ENCODE measurements around the gene FAM163A.

The FAM163A gene

DNA sequence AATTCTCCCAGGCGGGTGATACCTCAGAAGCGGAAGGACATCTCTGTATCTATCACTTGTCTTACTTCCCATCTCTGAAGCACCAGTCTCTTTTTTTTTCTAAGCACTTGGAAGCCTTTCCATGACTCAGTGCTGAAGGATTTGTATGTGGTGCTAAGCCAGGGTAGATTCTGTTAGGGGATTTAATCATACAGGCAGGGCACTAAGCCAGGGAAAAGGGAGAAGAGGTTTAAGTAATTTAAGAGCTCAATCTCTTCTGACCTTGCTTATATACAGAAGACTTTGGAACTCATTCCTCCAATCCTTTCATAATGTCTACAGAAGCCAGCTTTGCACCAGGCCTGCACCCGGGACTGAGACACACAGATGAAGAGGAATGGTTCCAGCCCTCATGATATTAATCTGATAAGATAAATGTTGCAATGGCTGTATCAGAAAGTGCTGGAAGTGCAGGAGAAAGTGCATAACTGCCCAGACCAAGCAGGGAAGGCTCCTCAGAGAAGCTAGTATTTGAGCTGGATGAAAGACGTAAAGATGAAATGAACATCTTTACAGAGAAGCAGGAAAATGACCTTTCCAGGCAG is 11.0 kb downstream of the FAM163A start:
- no peak for DNase-seq

DNA sequence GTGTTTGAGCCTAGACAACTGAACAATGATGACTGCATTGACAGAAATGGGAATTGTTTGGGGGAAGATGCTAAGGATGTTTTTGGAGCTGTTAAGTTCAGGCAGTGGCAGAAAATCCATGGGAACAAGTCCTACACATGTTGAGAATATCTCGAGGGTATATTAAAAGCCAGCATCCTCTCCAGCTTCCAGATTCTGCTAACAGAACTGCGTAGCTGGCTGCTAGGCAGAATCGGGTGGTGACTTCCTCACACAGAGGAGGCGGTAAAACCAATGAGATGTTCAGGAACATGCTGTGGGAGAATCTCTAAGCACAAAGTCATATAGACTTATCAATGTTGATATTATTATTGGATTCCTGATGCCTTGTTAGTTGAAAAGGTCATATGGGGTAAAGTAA is 14.8 kb downstream of the FAM163A start:
- no peak for DNase-seq

DNA sequence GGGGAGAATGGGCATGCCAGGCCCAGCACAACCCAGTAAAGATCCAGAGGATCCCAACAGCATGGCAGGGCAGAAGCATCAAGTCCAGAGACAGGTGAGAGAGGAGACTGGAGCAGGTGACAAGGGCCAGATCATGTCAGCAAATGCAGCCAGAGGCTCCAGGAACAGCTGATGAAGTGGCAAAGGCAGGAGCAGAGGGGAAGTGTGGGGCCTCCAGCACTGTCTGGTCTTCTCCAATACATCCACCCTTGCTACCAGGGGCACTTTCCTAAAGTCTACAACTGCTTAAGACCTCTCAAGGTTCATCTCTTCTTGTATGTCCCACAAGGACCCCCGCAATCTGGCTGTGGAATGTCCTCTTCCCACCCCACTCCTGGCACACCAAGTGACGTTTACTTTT is 17.4 kb downstream of the FAM163A start:
- no peak for DNase-seq

DNA sequence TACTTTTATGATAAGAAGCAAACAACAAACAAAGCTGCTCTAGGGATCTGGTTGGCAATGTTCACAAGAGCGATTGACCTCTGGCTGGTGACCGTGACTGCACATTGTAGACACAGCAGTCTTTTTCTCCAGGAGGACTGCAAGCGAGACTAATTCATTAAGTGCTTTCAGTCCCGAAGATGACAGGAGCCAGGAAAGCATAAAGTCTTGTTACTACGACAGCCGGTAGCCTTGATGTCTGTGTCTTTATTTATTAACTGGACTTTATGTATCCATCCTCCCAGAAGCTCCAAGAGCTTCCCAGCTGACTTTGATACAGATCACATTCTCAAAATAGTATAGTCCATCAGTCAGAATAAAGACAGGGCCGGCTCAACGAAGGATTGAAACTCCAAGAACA is 18.2 kb downstream of the FAM163A start:
- DNase-seq = no peak

DNA sequence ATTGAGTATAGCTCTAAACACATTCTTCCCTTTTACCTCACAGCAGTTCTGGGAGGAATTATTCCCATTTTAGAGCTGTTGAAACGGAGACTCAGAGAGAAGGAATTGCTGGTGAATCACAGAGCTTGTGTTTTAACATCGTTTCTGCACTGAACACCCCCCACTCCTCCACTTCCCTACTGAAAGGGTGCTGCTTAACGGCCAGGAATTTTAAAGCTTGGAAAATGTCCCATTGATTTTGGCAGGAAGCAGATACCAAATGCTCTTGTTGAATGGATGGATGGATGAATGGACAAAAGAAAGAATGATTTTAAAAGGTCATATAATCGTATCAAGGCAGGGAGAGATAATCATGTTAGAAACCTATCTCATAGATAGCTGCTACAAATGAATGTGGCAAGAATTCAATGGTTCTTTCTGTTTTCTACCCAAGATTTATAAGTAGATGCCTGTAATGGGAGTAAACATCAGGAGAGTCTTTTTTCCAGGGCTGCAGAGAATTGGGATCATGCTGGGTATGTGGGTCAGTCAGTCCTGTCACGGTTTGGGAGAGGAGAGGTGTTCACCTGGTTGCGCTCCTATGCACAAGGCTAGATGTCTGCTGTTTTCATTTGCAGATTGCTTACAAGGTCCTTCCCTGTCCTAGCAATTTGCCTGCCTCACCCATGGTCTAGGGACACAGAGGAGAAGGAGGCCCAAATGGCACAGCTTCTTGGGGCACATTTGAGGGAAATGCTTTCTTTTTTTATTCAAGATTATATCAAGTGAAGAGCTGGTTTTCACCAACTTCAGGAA is 19.0 kb downstream of the FAM163A start:
- no peak for DNase-seq

DNA sequence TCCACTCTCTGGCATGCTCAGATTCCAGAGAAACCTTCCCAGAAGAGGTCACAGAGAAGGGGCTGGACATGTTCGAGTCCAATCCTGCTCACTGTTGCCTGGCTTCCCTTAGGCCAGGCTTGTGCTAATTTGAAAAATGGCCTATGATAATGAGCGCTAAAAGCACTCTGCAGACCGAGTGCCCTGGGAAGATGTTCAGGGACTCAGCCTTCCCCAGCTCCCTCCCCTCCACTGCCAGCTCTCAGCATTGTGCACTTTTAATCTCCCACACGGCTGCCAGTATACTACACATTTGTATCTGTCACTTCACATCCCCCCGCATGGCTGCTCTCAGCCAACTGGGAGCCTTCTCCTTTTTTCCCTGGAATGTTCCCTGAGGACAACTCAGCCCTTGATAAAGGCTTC is 24.1 kb downstream of the FAM163A start:
- no peak for DNase-seq

DNA sequence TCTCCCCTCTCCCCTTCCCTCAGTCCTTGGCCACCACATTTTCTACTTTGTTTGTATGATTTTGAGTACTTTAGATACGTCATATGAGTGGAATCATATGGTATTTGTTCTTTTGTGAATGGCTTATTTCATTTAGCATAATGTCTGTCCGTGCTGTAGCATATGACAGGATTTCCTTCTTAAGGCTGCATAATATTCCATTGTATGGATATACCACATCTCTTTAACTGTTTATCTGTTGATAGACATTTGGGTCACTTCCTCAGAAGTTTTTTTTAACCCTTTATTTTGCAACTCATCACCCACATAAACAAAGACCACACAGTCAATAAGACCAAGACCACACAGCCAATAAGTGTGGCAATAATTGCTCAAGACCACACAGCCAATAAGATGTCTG is 24.9 kb downstream of the FAM163A start:
- DNase-seq = no peak

DNA sequence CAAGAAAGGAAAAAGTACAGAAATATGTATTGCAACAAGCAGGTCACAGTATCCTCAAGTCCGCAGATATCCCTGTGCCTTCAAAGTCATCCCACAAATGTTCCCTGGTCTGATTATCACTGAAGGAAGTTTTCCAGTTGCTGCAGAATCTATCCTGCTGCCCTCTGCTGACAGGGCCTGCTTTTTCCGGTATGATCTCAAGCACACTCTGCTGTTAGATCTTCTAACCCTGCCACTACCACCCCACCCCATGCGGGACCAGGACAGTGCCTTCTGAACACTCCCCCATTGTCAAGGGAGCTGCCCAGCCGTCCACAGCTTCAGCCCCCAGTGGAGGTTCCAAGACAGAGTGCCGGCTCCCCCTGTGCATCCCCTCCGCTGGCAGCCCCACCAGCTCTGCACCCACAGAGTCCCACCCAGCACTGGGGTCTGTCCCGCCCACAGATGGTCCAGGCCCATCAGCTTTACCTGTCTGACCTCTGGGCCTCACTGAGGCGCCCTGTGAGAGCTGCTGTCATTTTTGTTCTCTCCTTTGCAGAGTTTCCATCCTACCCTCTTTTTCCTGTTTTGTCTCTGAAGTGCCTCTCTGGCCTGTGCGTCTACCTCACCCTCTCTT is 27.9 kb downstream of the FAM163A start:
- DNase-seq = no peak

DNA sequence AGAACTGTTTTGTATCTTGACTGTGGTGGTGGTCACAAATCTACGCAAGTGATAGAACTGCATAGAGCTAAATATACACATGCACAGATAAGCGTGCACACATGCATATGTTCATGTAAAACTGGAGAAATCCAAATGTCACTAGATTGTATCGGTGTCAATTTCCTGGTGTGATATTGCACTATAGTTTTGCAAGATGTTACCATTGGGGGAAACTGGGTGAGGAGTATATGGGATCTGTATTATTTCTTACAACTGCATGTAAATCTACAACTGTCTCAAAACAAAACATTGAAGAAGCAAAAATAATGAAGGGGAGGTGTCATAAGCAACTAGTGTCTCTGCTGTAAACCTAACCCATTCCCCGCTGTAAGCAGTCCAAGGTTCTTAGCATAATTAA is 30.2 kb downstream of the FAM163A start:
- no peak for DNase-seq

DNA sequence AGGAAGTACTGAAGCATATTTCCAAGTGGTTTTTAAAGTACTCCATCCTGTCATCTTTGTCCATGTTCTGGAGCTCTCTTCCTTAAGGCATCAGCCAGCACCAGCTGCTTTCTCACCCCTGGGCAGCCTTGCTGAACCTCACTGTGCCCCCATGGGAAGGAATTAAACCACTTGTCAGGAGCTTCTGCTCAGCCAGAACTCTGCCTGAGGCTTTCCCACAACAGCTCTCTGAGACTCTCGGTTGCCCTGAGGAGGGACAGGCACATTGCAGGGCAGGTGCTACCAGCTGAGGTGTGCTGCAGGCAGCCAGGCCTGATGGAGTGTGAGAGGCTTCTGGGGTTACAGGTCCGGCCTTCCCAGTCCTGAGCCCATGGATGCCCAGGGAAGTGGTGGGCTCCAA is 30.9 kb downstream of the FAM163A start:
- no peak for DNase-seq

DNA sequence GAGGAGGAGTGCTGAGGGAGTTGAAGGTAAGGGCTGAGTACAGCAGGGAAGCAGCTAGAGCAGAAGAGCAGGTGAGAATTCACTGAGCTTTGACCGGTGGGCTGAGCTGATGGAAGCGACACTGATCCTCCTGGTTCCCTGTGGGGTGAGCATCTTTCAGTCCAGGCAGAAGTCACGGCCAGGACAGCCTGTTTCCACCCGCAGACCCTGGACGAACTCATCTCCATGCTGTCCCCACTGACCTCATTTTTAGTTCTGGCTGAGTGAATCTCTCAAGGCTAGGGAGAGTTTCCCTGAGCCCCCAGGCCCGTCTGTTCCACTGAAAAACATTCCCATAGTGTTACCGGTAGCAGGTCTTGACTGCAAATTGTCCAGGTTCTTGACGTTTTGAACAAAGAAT is 31.5 kb downstream of the FAM163A start:
- DNase-seq = no peak

DNA sequence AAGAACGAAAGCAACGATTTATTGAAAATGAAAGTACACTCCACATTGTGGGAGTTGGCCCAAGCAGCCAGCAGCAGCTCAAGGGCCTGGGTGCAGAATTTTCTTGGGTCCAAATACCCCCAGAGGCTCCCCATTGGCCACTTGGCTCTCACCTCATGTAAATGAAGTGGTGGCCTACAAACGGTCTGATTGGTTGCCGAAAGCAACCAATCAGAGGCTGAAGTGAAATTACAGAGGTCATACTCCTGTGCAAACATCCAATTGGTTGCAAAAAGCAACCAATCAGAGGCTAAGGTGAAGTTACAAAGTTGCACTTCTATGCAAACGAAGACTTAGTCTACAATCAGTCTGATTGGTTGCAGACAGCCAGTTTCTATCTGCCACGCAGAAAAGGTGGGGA is 31.9 kb downstream of the FAM163A start:
- DNase-seq = no peak

DNA sequence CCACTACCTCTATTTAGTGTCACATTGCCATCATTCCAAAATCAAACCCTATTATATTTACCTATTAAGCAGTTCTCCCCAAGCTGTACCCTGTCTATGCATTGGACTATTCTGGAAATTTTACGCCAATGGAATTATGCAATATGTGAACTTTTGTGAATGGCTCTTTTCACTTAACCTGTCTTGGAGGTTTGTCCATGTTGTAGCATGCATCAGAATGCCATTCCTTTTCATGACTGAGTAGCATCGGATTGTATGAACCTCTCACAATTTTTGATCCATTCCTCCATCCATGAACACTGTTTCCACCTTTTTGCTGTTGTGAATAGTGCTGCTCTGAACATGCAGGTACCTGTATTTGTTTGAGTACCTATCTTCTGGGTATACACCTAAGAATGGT is 33.7 kb downstream of the FAM163A start:
- DNase-seq = no peak

DNA sequence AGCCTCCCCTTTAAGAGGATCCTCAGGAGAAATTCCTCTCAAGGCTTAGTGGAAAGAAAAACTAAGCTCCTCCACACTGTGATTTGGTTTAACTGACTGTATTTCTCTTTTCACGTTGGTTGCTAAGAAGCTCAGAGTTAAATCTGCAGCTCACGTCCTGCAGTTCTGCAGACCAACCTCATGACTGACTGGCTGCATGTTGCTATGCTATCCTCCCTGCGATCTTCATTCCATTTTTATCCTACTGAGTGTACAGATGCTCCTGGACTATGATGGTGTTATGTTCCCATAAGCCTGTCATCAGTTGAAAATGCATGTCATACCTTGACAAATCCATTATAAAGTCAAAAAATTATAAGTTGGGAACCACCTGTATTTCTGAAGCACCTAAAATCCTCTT is 34.6 kb downstream of the FAM163A start:
- DNase-seq = no peak

DNA sequence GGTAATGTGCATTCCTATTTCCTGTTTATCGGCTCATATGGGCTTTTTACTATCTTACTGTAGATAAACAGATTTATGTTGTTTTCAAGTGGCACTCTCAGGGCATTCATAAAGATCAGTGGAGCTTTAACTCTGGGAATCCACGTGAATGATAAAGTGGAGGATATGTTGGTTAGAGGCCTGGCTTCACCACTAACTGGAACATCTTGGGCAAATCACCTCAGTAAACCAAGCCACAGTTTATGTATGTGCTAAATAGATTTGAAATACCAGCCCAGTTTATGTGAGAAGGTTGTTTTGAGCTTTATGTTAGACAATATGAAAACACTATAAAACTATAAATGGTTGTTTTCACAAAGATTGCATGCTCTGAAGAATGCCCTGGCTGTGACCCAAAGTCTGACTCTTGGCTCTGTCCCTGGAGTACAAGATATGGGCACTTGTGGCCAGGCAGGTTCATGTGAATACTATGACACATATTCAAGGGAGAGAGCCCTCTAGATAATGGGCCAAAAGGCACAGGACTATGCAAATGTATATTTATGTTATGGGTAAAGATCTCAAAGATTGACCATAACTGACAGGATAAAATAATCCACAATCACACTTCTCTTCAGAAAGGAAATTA is 36.7 kb downstream of the FAM163A start:
- DNase-seq = no peak

DNA sequence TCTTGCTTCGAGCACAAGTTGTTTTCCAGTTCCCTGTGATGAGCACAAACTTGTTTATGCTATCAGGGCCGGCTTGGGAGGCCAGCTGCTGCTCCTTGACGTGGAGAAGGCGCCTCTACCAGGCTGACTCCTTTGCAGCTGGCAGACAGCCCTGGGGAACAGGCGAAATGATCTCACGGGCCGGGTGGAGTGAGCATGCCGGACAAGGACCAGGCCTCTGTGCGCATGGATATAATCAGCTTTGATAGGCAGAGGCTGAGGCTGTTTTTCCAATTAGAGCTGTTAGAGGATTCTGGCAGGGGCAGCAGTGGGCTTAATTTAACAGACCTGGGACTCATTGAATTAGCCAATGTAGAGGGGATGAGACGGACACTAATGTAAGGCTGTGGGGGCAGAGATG is 38.9 kb downstream of the FAM163A start:
- DNase-seq = no peak

DNA sequence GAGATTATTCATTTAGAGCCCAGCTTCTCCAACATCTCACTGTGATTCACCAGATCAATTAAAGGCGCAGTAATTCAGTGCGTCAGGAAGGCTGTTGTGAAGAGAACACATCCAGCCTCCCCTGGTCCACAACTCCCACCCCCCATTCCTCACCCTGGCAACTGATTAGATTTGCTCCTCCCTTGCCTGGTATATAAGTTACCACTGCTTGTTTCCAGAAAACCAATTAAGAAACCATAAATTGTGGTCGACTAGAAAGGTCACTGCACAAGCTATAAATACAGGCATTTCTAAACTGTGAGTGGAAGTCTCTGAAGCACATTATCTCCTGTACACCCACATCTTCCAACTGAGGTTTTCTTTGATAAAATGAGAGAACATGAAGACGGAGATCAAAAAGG is 41.9 kb downstream of the FAM163A start:
- DNase-seq = no peak

DNA sequence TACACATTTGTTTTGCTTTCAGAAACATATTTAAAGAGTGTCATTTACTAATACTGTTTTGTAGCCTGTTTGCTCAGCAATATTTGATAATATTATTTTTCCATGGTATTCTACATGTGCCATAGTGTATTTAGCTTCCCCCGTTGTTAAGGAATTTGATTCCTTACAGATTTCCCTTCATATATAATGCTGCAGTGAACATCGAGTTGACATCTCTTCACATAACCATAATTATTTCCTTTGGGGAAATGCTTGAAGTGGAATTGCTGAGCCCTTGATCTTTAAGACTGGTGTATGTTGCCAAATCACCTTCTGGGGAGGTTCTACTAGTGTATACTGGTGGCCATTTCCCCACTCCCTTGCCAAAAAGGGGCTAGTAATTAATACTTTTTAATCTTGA is 42.6 kb downstream of the FAM163A start:
- no peak for DNase-seq

DNA sequence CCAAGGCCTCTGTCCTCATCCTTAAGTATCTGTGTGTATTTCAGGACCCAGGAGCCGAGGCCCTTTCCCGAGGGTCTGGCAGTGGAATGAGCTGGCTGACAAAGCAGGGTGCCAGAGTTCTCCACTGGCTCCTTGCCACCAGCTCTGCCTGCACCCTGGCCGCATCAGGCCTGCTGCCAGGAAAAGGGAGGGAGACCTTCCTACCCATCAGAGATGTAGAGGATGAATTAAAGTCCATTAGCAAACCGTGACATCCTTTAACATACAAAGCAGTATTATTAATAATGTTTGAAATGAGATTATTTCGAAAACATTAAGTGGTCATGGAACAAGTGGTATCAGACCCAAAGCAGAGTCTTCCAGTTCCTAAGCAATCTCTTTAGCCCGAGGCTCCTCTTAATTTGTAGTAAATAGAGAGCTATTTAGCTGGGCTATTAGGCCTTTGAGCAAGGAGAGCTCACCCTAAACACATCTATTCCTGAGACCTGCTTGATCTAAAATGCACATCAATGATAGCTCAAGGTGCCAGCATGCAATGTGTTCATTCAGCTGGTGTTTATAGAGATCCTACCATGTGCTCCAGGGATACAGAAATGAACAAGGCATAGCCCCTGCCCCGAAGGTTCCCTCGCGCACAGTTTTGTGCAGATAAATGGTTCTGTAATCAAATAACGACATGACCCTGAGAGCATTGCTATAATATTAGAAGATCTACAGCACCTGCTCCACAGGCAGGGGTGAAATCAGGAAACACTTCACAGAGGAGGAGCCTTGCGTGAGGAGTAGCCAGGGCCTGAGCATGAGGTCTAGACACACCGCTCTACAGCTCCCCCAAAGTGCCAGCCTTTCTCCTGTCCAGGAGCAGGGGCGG is 44.0 kb downstream of the FAM163A start:
- no peak for DNase-seq

DNA sequence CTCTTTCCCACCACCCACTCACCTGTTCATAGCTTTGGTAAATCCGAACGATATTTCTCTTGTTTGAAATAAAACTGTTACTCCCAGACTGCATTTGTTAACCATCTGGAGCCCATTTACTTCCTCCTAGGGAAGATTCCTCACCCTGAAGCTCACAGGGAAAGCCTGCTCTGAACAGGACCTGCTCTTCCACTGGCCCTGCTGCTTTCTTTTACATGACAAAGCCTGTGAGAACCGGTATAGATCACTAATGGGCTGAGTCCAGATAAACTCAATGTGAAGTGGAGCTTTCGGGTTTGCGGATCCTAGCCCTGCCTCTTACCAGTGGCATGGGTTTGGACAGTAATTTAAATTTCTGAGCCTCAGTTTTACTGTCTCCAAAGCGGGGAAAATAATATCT is 45.2 kb downstream of the FAM163A start:
- no peak for DNase-seq

DNA sequence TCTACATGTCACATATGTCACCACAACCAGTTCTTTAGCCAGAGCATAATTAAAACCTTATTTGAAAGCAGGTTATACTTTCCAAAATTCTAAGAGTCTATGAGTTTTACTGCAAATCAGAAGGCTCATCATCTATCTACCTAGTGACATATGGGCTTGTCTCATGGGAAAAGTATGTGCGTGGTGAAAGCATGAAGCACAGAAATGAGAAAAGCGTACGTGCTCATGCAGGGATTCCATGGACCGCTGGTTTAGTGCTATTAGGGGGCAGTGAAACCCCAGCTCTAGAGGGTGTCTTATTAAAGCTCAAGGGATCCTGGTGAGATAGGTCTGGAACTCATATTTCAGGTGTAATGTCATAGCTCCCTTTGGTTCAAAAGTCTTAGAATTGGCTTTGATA is 50.2 kb downstream of the FAM163A start:
- DNase-seq = no peak

DNA sequence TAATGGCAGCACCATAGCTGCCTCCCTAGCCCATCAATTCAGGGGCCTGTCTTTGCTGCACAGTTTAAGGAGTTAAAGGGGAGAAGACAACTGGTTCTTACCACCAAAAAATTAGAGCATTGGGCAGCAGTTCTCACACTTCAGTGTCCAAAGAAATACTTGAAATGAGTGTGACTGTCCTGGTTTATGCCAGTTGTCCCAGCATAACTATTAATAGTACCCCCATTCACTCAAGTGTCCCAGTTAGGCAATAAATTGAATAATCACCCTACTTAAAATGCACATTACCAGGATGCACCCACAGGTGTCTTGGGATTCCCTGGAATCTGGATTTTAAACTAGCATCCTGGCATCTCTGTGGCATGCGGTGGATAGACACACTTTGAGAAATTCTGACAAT is 51.1 kb downstream of the FAM163A start:
- no peak for DNase-seq

DNA sequence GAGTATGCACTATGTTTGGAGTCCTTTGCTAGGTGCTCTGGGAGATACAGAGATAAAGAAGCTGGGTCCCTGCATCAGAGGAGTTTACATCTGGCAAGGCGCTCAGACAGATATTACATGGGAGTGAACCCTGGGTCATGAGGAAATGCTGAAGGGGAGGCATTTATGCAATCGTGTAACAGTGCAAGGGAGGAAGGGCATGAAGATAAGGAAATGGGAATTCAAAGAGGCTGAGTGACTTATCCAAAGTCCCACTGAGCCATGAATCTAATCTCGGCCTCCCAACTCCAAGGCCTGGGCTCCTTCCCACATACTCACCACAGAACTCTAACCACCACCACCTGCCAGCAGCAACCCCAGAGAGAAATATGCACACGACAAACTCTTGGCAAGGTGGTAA is 51.6 kb downstream of the FAM163A start:
- DNase-seq = no peak

Data from midbrain (tissue), 1 donor.